Activated CD4-positive, alpha-beta T cell treated with anti-CD3 and anti-CD28 coated beads for 24 hours (primary cell): ENCODE results near the gene FAM72D.
"Not testable (repeated sequence)": the region's sequence is repeated elsewhere in the genome, so short reads cannot be mapped to it uniquely, and the experiment has no call there.

Source experiments
- DNase-seq, 2 donors: peaks; one replicate each; pipeline ENCODE4 v3.0.0-alpha.2; 2020; ENCODE audit warnings: low read depth in 2 of 2

The FAM72D gene

GRCh38 chr1:145095284-145096057 is at the start of gene FAM72D, which contains the start of gene SRGAP2B:
Gene FAM72D (plus strand): TSS chr1:145095974. CDS start chr1:145096848, 874 bp downstream.
Gene SRGAP2B (minus strand): TSS chr1:145095328. CDS start chr1:145092901, 2,427 bp downstream.
- not testable (repeated sequence) for DNase-seq

GRCh38 chr1:145047553-145047952 is 48.2 kb upstream of the FAM72D start:
- not testable (repeated sequence) for DNase-seq

GRCh38 chr1:145048181-145048856 is 47.5 kb upstream of the FAM72D start:
- not testable (repeated sequence) for DNase-seq

- not testable (repeated sequence) for DNase-seq
Observed at GRCh38 chr1:145052019-145052776, 43.6 kb upstream of the FAM72D start.

GRCh38 chr1:145053428-145053827 is 42.3 kb upstream of the FAM72D start:
- not testable (repeated sequence) for DNase-seq

GRCh38 chr1:145055217-145055760 is 40.5 kb upstream of the FAM72D start:
- DNase-seq = not testable (repeated sequence)

GRCh38 chr1:145058184-145058583 is 37.6 kb upstream of the FAM72D start:
- not testable (repeated sequence) for DNase-seq

GRCh38 chr1:145063285-145063684 is 32.5 kb upstream of the FAM72D start:
- DNase-seq = not testable (repeated sequence)

GRCh38 chr1:145063941-145064648 is 31.7 kb upstream of the FAM72D start:
- DNase-seq = not testable (repeated sequence)

GRCh38 chr1:145065194-145065826 is 30.5 kb upstream of the FAM72D start:
- DNase-seq = not testable (repeated sequence)

- not testable (repeated sequence) for DNase-seq
Observed at GRCh38 chr1:145066486-145066885, 29.3 kb upstream of the FAM72D start.

GRCh38 chr1:145071569-145071968 is 24.2 kb upstream of the FAM72D start:
- DNase-seq = not testable (repeated sequence)

GRCh38 chr1:145074021-145074559 is 21.7 kb upstream of the FAM72D start:
- DNase-seq = not testable (repeated sequence)

GRCh38 chr1:145076877-145077276 is 18.9 kb upstream of the FAM72D start:
- DNase-seq = not testable (repeated sequence)

GRCh38 chr1:145077872-145078786 is 17.6 kb upstream of the FAM72D start:
- not testable (repeated sequence) for DNase-seq

GRCh38 chr1:145078787-145079370 is 16.9 kb upstream of the FAM72D start:
- not testable (repeated sequence) for DNase-seq

GRCh38 chr1:145079737-145080136 is 16.0 kb upstream of the FAM72D start:
- not testable (repeated sequence) for DNase-seq

- DNase-seq = not testable (repeated sequence)
Observed at GRCh38 chr1:145080193-145080592, 15.6 kb upstream of the FAM72D start.
